VCaP (cell line): Measurements from ENCODE around the gene ANO10.
"Not testable (repeated sequence)": the region's sequence is repeated elsewhere in the genome, so short reads cannot be mapped to it uniquely, and the experiment has no call there.

Experiments used
- H3K27ac ChIP-seq: fragments of 450-650 bp; 2 replicates; pipeline ENCODE4 v1.5.1; 2017
- TF ChIP-seq, protein P1 (sequence below): fragments of 450-650 bp; conservative IDR thresholded peaks from 2 replicates; pipeline ENCODE4 v1.5.1; 2017; ENCODE audit warnings: mild to moderate bottlenecking, moderate library complexity

ANO10 gene

DNA sequence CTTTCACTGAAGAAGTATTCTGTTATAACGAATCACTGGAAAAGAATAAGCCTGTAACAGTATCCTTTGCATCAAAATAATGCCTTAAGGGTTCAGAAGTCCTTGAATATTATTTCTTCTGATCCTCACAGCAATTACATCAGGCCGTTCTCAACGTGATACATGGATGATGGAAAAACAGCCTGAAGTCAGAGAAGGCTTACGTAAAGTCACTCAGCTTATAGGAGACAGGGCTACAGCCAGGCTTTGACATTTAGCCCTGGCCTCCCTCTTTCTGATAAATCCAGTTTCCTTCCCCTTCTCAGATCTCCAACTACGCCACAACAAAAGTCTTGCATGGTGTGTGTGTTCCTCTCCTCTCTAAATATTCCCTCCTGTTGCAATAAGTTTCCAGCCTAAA, 131.9 kb downstream of the ANO10 start:
- TF ChIP-seq, protein P1, sequence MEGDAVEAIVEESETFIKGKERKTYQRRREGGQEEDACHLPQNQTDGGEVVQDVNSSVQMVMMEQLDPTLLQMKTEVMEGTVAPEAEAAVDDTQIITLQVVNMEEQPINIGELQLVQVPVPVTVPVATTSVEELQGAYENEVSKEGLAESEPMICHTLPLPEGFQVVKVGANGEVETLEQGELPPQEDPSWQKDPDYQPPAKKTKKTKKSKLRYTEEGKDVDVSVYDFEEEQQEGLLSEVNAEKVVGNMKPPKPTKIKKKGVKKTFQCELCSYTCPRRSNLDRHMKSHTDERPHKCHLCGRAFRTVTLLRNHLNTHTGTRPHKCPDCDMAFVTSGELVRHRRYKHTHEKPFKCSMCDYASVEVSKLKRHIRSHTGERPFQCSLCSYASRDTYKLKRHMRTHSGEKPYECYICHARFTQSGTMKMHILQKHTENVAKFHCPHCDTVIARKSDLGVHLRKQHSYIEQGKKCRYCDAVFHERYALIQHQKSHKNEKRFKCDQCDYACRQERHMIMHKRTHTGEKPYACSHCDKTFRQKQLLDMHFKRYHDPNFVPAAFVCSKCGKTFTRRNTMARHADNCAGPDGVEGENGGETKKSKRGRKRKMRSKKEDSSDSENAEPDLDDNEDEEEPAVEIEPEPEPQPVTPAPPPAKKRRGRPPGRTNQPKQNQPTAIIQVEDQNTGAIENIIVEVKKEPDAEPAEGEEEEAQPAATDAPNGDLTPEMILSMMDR: no peak
- no peak overlapping the region for H3K27ac ChIP-seq

DNA sequence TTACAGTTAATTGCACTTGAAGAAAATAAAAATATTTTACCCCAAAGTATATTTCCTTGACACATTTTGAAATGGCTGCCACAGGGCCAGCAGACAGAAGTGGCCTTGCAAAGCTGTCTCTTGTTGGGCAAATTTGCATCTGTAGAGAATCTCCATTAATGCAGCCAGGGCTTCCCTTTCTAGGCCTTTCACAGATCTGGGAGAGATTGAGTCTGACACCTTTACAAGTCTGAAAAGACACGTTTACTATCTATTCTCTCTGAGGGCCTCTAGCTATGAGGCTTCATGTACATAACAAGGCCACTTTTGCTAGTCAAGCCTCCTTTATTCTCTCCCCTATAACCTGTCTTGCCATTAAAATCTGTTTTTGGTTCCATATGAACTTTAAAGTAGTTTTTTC, 135.9 kb downstream of the ANO10 start:
- H3K27ac ChIP-seq: no peak overlapping the region
- TF ChIP-seq, protein P1: no peak

DNA sequence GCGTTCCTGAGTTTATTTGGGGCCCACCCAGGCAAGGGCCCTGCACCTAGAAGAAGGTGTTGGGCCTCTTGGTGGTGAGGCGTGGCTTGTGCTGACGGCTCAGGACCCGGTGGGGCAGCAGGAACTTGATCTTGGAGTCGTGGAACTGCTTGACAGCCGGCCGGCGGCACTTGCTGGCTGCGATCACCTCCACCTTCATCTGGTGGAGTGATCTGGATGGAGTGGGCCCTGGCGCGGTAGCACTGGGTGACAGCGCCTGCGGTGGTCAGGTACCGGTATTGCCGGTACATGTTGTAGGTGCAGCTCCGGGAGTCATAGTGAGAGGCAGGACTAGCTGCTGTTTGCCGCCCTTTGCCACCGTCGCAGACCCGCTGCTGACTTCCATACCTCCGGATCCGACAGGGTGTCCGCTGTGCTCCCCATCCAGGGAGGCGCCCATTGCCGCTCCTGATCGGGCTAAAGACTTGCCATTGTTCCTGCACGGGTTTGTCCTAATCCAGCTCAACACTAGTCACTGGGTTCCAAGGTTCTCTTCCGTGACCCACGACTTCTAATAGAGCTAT, 136.8 kb downstream of the ANO10 start:
- TF ChIP-seq, protein P1: no peak
- H3K27ac ChIP-seq: no peak overlapping the region

DNA sequence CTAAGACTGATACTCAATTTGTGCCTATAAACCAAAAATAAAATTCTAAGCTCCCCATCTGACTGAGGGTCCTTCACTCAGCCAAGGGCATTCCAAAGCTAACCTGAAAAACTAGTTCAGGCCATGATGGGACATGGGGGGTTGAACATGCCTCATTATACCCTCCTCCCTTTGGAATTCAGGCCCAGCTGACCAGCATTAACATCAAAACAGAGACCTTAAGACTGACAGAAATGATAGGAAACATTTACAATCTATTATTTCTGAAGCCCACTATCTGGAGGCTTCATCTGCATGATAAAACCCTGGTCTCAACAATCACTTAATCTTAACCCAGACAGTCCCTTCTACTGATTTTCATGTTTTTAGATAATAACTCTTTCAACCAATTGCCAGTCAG, 140.4 kb downstream of the ANO10 start:
- no peak overlapping the region for H3K27ac ChIP-seq
- TF ChIP-seq, protein P1: no peak

DNA sequence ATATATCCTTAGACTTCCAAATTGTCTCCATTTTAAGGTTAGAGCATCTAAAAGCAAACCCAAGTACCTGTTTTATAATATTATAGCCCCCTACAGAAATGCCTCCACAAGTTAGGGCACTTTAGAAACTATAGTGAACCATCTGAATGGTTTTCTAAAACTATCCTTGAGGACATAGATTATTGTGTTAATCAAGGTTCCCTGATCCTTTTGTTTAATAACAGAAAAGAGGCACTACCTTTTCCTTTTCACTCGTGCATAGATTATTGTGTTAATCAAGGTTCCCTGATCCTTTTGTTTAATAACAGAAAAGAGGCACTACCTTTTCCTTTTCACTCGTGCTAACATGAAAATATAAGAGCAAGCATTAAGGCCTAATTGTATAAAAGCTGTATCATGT, 143.0 kb downstream of the ANO10 start:
- not testable (repeated sequence) for H3K27ac ChIP-seq

DNA sequence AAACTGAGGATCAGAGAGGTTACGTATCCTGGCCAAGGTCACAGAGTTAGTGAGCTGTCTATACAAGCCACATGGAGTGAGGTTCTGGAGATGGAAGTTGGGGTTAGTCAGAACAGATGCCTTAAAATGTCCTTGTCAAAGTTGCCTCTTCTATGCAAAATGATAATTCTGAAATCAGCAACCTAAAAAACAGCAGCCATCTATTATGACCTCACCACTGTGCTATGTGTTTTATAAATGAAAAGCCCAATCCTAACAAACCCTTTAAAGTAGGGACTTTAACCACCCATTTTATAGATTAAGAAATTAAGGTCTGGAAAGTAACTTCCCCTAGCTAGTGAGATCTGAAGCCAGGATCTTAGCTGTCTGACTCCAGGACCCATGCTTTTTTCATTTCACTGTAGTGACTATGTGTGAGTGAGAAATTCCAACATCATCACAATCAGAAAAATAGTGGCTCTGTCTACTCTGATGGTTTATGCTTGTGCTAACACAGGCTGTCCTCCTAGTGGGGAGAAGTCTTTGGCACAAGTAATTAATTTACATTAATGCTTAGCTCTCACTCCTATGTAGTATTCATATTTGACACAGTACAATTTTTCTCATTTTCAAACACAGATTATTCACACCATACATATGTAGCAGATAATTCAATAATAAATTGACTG, 143.6 kb downstream of the ANO10 start:
- H3K27ac ChIP-seq: no peak overlapping the region
- TF ChIP-seq, protein P1: no peak; the same call in 1 of the 2 replicates

DNA sequence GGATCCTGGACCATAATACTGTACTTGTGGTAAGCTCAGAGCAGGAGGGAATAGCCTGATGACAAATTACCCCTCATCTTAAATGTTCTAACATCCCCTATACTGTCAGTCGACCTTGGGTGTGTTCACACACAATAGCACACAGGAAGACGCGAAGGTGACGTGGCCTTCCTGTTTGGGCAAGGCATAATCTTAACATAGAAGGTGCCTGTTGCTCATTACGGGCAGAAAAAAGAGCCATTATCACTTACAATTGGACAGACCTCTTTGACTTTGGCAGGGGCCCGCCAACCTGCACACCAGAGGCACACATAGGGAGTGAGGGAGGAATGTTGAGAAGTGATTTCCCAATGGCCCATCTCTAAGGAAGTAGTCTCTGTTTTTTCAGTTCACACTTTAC, 144.2 kb downstream of the ANO10 start:
- TF ChIP-seq, protein P1: no peak
- no peak overlapping the region for H3K27ac ChIP-seq

DNA sequence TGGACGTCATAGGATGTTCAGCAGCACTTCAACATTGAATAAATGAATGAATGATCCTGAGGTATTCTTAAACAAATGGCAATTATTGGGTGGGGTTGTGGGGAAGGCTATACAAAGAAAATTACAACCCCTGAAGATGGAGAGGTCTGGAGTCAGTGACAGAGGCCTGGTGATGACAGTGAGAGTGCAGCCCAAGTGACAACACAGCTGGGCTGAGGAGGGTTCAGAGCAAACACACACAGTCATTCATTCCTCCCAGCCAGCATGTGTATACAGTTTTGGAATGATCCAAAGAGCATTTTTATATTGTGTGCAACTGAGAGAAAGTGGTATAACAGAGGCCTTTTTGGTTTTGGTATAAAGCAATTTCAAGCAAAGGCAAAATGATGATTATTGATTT, 148.1 kb downstream of the ANO10 start:
- H3K27ac ChIP-seq: no peak overlapping the region
- TF ChIP-seq, protein P1: no peak
